Fibroblast of villous mesenchyme (primary cell): ENCODE results near the gene CCDC66. TPM values are rescaled to one million over a fixed set of nuclear protein-coding genes. Genes with fewer than 3 reads are reported as not detected.

ENCODE experiments used
- DNase-seq: peaks from one replicate; pipeline ENCODE4 v3.0.0-alpha.2; 2010; ENCODE audit warnings: low read depth
- H3K4me3 ChIP-seq: 2 replicates; pipeline ENCODE4 v1.5.1; 2011; ENCODE audit warnings: low read depth, mild to moderate bottlenecking, low read length
- CTCF ChIP-seq: IDR thresholded peaks from 2 replicates; pipeline ENCODE4 v1.5.1; 2012; ENCODE audit warnings: low read depth, mild to moderate bottlenecking, low read length; ENCODE audit not compliant: insufficient read depth
- total RNA-seq: library from RNA; depleted of rRNA; stranded (reverse); fragments of >200 nt; gene quantifications from 2 replicates; pipeline ENCODE4 v1.2.3, GENCODE V29; 2012

Gene CCDC66
- total RNA-seq, 1 donor, result 29.8 TPM

DNA sequence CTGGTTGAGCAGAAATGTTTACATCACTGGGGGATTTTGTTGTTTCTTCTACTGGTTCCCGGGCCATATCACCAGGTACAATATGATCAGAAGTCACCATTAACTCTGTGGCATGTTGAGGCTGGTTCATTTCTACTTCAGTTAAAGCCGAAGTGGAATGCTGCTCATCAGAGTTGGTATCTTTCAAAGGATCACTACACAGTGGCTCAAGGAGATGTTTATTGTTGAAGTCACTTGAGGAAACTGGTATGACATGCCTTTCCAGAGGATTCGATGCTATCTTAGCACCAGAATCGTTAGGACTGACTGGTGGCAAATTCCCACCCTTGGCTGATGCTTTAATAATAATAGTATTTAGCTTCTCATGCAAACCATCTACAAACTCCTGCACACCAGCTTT is 76.2 kb downstream of the CCDC66 start:
- no peak overlapping the region for H3K4me3 ChIP-seq
- DNase-seq, result no peak
- no peak for TF ChIP-seq CTCF

- H3K4me3 ChIP-seq, result no peak overlapping the region
- DNase-seq, result no peak
- TF ChIP-seq CTCF, result no peak
Measured at GRCh38 chr3:56633602-56634535, 76.9 kb downstream of the CCDC66 start.

DNA sequence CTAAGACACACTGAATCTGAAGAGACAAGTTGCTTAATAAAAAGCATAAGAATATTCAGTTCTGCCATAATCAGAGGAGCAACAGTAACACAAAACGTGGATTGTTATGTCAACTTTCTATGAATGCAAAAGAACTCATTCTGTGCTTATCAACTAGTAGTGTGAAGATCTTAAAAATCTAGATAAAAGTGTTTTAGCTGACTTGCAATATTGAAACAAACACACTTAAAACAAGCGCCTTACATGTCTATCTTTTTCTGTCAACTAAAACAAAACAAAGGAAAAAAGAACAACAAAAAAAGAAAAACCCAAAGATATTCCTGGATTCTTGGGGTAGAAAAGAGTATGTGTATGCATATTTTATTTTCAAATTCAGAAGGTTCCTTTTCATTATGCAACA is 88.4 kb downstream of the CCDC66 start:
- H3K4me3 ChIP-seq, result no peak overlapping the region
- no peak for DNase-seq
- no peak for TF ChIP-seq CTCF

DNA sequence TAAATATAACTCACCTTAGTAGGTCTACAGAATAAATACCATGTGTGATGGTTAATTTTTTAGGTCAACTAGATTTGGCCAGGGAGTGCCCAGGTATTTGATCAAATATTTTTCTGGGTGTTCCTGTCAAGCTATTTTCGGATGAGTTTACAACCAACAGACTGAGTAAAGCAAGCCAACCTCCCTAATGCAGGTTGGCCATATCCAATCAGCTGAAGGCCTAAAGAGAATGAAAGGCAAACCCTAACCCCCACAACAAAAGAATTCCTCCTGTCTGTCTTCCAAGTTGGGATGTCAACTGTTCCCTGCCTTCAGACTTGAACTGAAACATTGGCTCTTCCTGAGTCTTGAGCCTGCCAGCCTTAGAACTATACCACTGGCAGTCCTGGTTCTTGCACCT is 97.5 kb downstream of the CCDC66 start:
- DNase-seq, result no peak
- no peak for TF ChIP-seq CTCF
- H3K4me3 ChIP-seq, result no peak overlapping the region

DNA sequence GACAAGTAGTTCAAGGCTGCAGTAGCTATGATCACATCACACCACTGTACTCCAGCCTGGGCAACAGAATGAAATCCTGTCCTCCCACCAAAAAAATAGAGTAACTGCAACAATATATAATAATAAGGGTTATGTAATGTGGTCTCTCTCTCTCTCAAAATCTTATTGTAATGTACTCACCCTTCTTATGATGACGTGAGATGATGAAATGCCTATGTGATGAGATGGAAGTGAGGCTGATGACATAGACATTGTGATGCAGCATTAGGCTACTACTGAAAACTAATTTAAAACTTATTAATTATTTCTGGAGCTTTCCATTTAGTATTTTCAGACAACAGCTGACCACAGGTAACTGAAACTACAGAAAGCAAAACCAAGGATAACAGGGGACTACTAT is 98.7 kb downstream of the CCDC66 start:
- no peak for DNase-seq
- no peak overlapping the region for H3K4me3 ChIP-seq
- TF ChIP-seq CTCF, result no peak

DNA sequence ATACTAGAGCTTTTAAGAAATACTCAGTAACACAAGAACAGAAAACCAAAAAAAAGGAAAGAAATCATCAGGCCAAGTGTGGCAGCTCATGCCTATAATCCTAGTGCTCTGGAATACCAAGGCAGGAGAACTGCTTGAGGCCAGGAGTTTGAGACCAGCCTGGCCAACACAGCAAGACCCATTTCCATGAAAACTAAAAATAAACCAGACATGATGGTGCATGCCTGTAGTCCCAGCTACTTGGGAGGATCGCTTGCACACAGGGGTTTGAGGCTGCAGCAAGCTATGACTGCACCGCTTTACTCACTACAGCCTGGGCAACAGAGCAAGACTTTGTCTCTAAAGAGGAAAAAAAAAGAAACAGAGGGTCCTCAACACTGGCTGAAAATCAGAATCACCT is 107.8 kb downstream of the CCDC66 start:
- no peak for DNase-seq
- TF ChIP-seq CTCF, result no peak
- H3K4me3 ChIP-seq, result no peak overlapping the region
